Trophoblast cell (in vitro differentiated cells and primary cell): ENCODE measurements around the gene EEF1G.
"Not testable (repeated sequence)": the region's sequence is repeated elsewhere in the genome, so short reads cannot be mapped to it uniquely, and the experiment has no call there.

ENCODE experiments used
- DNase-seq, 2 donors: peaks; one replicate each; pipeline ENCODE4 v3.0.0-alpha.2; 2016
- H2AFZ ChIP-seq: 2 replicates; pipeline ENCODE4 v1.6.1; 2013; ENCODE audit warnings: low read length, moderate library complexity, mild to moderate bottlenecking; ENCODE audit not compliant: insufficient read depth, poor library complexity
- H2AK5ac ChIP-seq: 2 replicates; pipeline ENCODE4 v1.6.1; 2013; ENCODE audit warnings: mild to moderate bottlenecking, low read length
- H2BK120ac ChIP-seq: 2 replicates; pipeline ENCODE4 v1.6.1; 2013; ENCODE audit warnings: low read length, mild to moderate bottlenecking, moderate library complexity; ENCODE audit not compliant: insufficient read depth, poor library complexity
- H2BK12ac ChIP-seq: 2 replicates; pipeline ENCODE4 v1.6.1; 2013; ENCODE audit warnings: mild to moderate bottlenecking, low read length, moderate library complexity
- H2BK5ac ChIP-seq: 2 replicates; pipeline ENCODE4 v1.6.1; 2013; ENCODE audit warnings: low read length, low read depth, moderate library complexity, mild to moderate bottlenecking; ENCODE audit not compliant: poor library complexity
- H3K14ac ChIP-seq: 2 replicates; pipeline ENCODE4 v1.6.1; 2013; ENCODE audit warnings: mild to moderate bottlenecking, low read length
- H3K18ac ChIP-seq: 2 replicates; pipeline ENCODE4 v1.6.1; 2013; ENCODE audit warnings: mild to moderate bottlenecking, low read length
- H3K23ac ChIP-seq: 2 replicates; pipeline ENCODE4 v1.6.1; 2013; ENCODE audit warnings: low read length
- H3K27ac ChIP-seq: 2 replicates; pipeline ENCODE4 v1.5.1; 2013; ENCODE audit warnings: low read depth, mild to moderate bottlenecking, inconsistent platforms, low read length, moderate library complexity
- H3K27me3 ChIP-seq: 2 replicates; pipeline ENCODE4 v1.6.1; 2013; ENCODE audit warnings: inconsistent platforms, mild to moderate bottlenecking, low read length, moderate library complexity; ENCODE audit not compliant: insufficient read depth
- H3K36me3 ChIP-seq, 2 experiments: 1 replicate in 1 of 2; 2 replicates in 1 of 2; pipeline ENCODE4 v1.6.1; 2013; ENCODE audit warnings: low read length in 2 of 2, mild to moderate bottlenecking in 2 of 2, moderate library complexity in 1 of 2; ENCODE audit not compliant: insufficient read depth in 2 of 2, control insufficient read depth in 1 of 2
- H3K4ac ChIP-seq: 2 replicates; pipeline ENCODE4 v1.6.1; 2013; ENCODE audit warnings: low read depth, mild to moderate bottlenecking, low read length, moderate library complexity
- H3K4me1 ChIP-seq, 2 experiments: 1 replicate in 1 of 2; 2 replicates in 1 of 2; pipeline ENCODE4 v1.6.1; 2013; ENCODE audit warnings: low read length in 2 of 2, mild to moderate bottlenecking in 2 of 2, moderate library complexity in 1 of 2; ENCODE audit not compliant: insufficient read depth in 2 of 2, control insufficient read depth in 1 of 2
- H3K4me2 ChIP-seq: 2 replicates; pipeline ENCODE4 v1.6.1; 2013; ENCODE audit warnings: inconsistent platforms, mild to moderate bottlenecking, low read length, moderate library complexity
- H3K4me3 ChIP-seq: 2 replicates; pipeline ENCODE4 v1.5.1; 2013; ENCODE audit warnings: mild to moderate bottlenecking, low read depth, low read length, inconsistent platforms
- H3K79me1 ChIP-seq: one replicate; pipeline ENCODE4 v1.6.1; 2013; ENCODE audit warnings: low read length
- H3K79me2 ChIP-seq: 2 replicates; pipeline ENCODE4 v1.6.1; 2013; ENCODE audit warnings: low read length, mild to moderate bottlenecking; ENCODE audit not compliant: control insufficient read depth, insufficient read depth, poor library complexity
- H3K9ac ChIP-seq: 2 replicates; pipeline ENCODE4 v1.6.1; 2013; ENCODE audit warnings: mild to moderate bottlenecking, low read length
- H3K9me3 ChIP-seq: 2 replicates; pipeline ENCODE4 v1.6.1; 2013; ENCODE audit warnings: low read depth, mild to moderate bottlenecking, control low read depth, inconsistent platforms, low read length; ENCODE audit not compliant: insufficient read depth
- H4K12ac ChIP-seq: 2 replicates; pipeline ENCODE4 v1.6.1; 2013; ENCODE audit warnings: low read depth, mild to moderate bottlenecking, low read length, moderate library complexity
- H4K8ac ChIP-seq: 2 replicates; pipeline ENCODE4 v1.6.1; 2013; ENCODE audit warnings: low read depth, mild to moderate bottlenecking, low read length, moderate library complexity
- H4K91ac ChIP-seq: one replicate; pipeline ENCODE4 v1.6.1; 2013; ENCODE audit warnings: low read depth, mild to moderate bottlenecking, low read length, moderate library complexity
- WGBS: extraction: QIAGEN DNeasy Blood & Tissue Kit; methylation state at CpG from one replicate; pipeline ENCODE4 v1.1.7; 2013; ENCODE audit warnings: missing lambda C conversion rate; ENCODE audit not compliant: insufficient read length, insufficient coverage; ENCODE audit errors: extremely low coverage; 5-methylcytosine and 5-hydroxymethylcytosine counted together

The EEF1G gene

GRCh38 chr11:62559626-62560025 is 14.1 kb downstream of the EEF1G start:
- H3K4ac ChIP-seq, H3K9ac ChIP-seq, H3K23ac ChIP-seq, H3K27me3 ChIP-seq, H2AFZ ChIP-seq, H4K8ac ChIP-seq, H3K27ac ChIP-seq, H3K14ac ChIP-seq, H2BK12ac ChIP-seq, H2BK120ac ChIP-seq, H3K4me2 ChIP-seq, H2AK5ac ChIP-seq, H3K18ac ChIP-seq, H3K9me3 ChIP-seq, H2BK5ac ChIP-seq, DNase-seq, H3K4me3 ChIP-seq, H4K12ac ChIP-seq, H3K79me2 ChIP-seq: not testable (repeated sequence)
- peak overlapping the region; percentile 33 for H4K91ac ChIP-seq
- peaks cover 13% of the 10 kb centered on the region for H3K79me1 ChIP-seq
- H3K4me1 ChIP-seq, result peaks cover 33 to 35% of the 10 kb centered on the region in 2 experiments
- H3K36me3 ChIP-seq, result peaks cover 28 to 46% of the 10 kb centered on the region in 2 experiments
- WGBS, result no CpG with 5 or more reads among the region's 5 CpGs

- H2AFZ ChIP-seq, result no peak overlapping the region
- no peaks in the 10 kb centered on the region for H3K9me3 ChIP-seq
- H2AK5ac ChIP-seq, result no peak overlapping the region
- DNase-seq, result no peak
- H3K4me3 ChIP-seq, result no peak overlapping the region
- H4K91ac ChIP-seq, result no peak overlapping the region
- no peak overlapping the region for H3K9ac ChIP-seq
- H3K79me2 ChIP-seq, result no peaks in the 10 kb centered on the region
- no peak overlapping the region for H4K8ac ChIP-seq
- peaks cover 13% of the 10 kb centered on the region for H3K79me1 ChIP-seq
- no peak overlapping the region for H3K14ac ChIP-seq
- no peak overlapping the region for H3K4me2 ChIP-seq
- peak overlapping the region; percentile 16 for H3K27ac ChIP-seq
- no peak overlapping the region for H2BK5ac ChIP-seq
- no peak overlapping the region for H4K12ac ChIP-seq
- H2BK12ac ChIP-seq, result no peak overlapping the region
- H3K23ac ChIP-seq, result no peak overlapping the region
- H3K18ac ChIP-seq, result no peak overlapping the region
- H3K4ac ChIP-seq, result no peak overlapping the region
- peaks cover 28 to 44% of the 10 kb centered on the region in 2 experiments for H3K36me3 ChIP-seq
- peaks cover 37 to 38% of the 10 kb centered on the region in 2 experiments for H3K4me1 ChIP-seq
- H2BK120ac ChIP-seq, result peak overlapping the region; percentile 14
- no peaks in the 10 kb centered on the region for H3K27me3 ChIP-seq
- WGBS, result no CpG with 5 or more reads among the region's 8 CpGs
Observed at GRCh38 chr11:62559204-62559603, 14.5 kb downstream of the EEF1G start.

- Histone ChIP-seq H3K36me3 (peaks cover 25 to 38% of the 10 kb centered on the region in 2 experiments), H3K79me2 (no peaks in the 10 kb centered on the region), H3K27me3 (no peaks in the 10 kb centered on the region), H3K14ac (no peak overlapping the region), H3K27ac (peak overlapping the region; percentile 16), H2BK120ac (no peak overlapping the region), H3K4me2 (no peak overlapping the region), H3K9me3 (no peaks in the 10 kb centered on the region), H4K8ac (no peak overlapping the region), H3K4me3 (no peak overlapping the region), H4K91ac (no peak overlapping the region), H3K23ac (no peak overlapping the region), H2AK5ac (no peak overlapping the region), H2BK5ac (no peak overlapping the region), H4K12ac (no peak overlapping the region), H3K18ac (no peak overlapping the region), H3K4me1 (peaks cover 42% of the 10 kb centered on the region in 2 experiments), H2BK12ac (no peak overlapping the region), H3K79me1 (peaks cover 16% of the 10 kb centered on the region), H2AFZ (no peak overlapping the region), H3K9ac (no peak overlapping the region), H3K4ac (no peak overlapping the region)
- no CpG with 5 or more reads among the region's 9 CpGs for WGBS
- DNase-seq, result peak; percentile 85 to 94
Observed at GRCh38 chr11:62558669-62559068, 15.0 kb downstream of the EEF1G start.

GRCh38 chr11:62556875-62557631 is 16.6 kb downstream of the EEF1G start:
- no peak overlapping the region for H3K14ac ChIP-seq
- peaks cover 52 to 53% of the 10 kb centered on the region in 2 experiments for H3K4me1 ChIP-seq
- no CpG with 5 or more reads among the region's 3 CpGs for WGBS

More at GRCh38 chr11:62556875-62557631, 16.6 kb downstream of the EEF1G start:
- Histone ChIP-seq H2AK5ac (no peak overlapping the region), H3K4ac (no peak overlapping the region), H3K79me2 (peaks cover 2% of the 10 kb centered on the region), H4K91ac (peak overlapping the region; percentile 0), H3K27me3 (no peaks in the 10 kb centered on the region), H2BK12ac (peak overlapping the region; percentile 8), H2BK120ac (no peak overlapping the region), H3K23ac (no peak overlapping the region), H4K8ac (no peak overlapping the region), H3K36me3 (peaks cover 19 to 27% of the 10 kb centered on the region in 2 experiments), H2AFZ (no peak overlapping the region), H3K4me2 (no peak overlapping the region), H3K9ac (no peak overlapping the region), H3K9me3 (no peaks in the 10 kb centered on the region), H4K12ac (no peak overlapping the region), H3K27ac (peak overlapping the region; percentile 79), H3K18ac (no peak overlapping the region), H3K4me3 (no peak overlapping the region), H3K79me1 (peaks cover 24% of the 10 kb centered on the region), H2BK5ac (peak overlapping the region; percentile 23)
- DNase-seq, result no peak
